OCI-LY3 (cell line): ENCODE data around the gene CACNG4.

Experiments
- H2AFZ ChIP-seq: fragments of 200-600, 300-600 bp; shearing (Covaris generic); 2 replicates; pipeline ENCODE4 v1.6.0; 2014; ENCODE audit warnings: antibody characterized with exemption, low read depth, low read length
- H3K27ac ChIP-seq: fragments of 200-600, 300-600 bp; sonication (generic); 2 replicates; pipeline ENCODE4 v1.5.1; 2014; ENCODE audit warnings: mild to moderate bottlenecking, low read length, moderate library complexity, mixed read lengths
- H3K27me3 ChIP-seq: fragments of 200-600, 300-600 bp; sonication (generic); 2 replicates; pipeline ENCODE4 v1.6.1; 2014; ENCODE audit warnings: low read depth, low read length, mixed read lengths
- H3K36me3 ChIP-seq: fragments of 200-600, 300-600 bp; sonication (generic); replicated peaks from 2 replicates; pipeline ENCODE3; 2014; ENCODE audit warnings: low read depth, low read length, mixed read lengths
- H3K4me1 ChIP-seq: fragments of 300-600, 200-600 bp; sonication (generic); 2 replicates; pipeline ENCODE4 v1.6.1; 2014; ENCODE audit warnings: low read length, mixed read lengths
- H3K4me2 ChIP-seq: fragments of 200-600, 300-600 bp; sonication (generic); 2 replicates; pipeline ENCODE4 v1.6.1; 2014; ENCODE audit warnings: low read length, mixed read lengths
- H3K4me3 ChIP-seq: fragments of 300-600, 200-600 bp; sonication (generic); 2 replicates; pipeline ENCODE4 v1.5.1; 2014; ENCODE audit warnings: antibody characterized with exemption, mild to moderate bottlenecking, low read length, moderate library complexity
- H3K79me2 ChIP-seq: fragments of 300-600, 200-600 bp; shearing (Covaris generic); 2 replicates; pipeline ENCODE4 v1.6.1; 2014; ENCODE audit warnings: mild to moderate bottlenecking, low read length, mixed read lengths
- H3K9ac ChIP-seq: fragments of 300-600, 200-600 bp; shearing (Covaris generic); 2 replicates; pipeline ENCODE4 v1.6.0; 2014; ENCODE audit warnings: mild to moderate bottlenecking, low read length, moderate library complexity
- H3K9me3 ChIP-seq: fragments of 200-600, 300-600 bp; shearing (Covaris generic); 2 replicates; pipeline ENCODE4 v1.6.1; 2014; ENCODE audit warnings: low read length, mixed read lengths; ENCODE audit not compliant: insufficient read depth
- H4K20me1 ChIP-seq: fragments of 200-600, 300-600 bp; sonication (generic); 2 replicates; pipeline ENCODE4 v1.6.1; 2016; ENCODE audit warnings: low read length, mixed read lengths; ENCODE audit not compliant: insufficient read depth
- CTCF ChIP-seq: fragments of 200-600, 300-600 bp; sonication (generic); IDR thresholded peaks from 2 replicates; pipeline ENCODE4 v1.5.1; 2014; ENCODE audit warnings: antibody characterized with exemption, low read length, low read depth
- EZH2phosphoT487 ChIP-seq: fragments of 200-600 bp; shearing (Covaris generic); IDR thresholded peaks from 2 replicates; pipeline ENCODE4 v1.6.1; 2018; ENCODE audit warnings: antibody characterized with exemption, mixed run types, low read depth

Gene CACNG4

DNA sequence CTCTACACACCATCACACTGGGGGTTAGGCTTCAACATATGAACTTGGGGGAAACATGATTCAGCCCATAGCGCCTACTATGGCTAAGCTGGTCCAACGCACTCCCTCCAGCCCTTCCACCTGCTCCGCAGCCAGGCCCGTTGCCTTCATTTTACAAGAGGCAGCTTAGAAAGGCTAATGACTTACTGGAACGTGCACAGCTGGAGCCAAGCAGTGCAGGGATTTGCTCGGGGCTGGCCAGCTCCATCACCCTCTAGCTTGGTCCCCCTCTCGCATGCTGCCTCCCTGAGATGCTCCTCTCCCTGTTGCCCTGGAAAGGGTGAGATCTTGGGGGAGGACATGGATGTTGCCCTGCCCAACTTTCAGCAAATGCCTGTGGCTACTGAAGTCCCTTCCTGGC is 77.0 kb downstream of the CACNG4 start:
- H3K79me2 ChIP-seq, result no peaks in the 10 kb centered on the region
- peaks cover 14% of the 10 kb centered on the region for H3K4me1 ChIP-seq
- peak overlapping the region; percentile 25; the same call in 1 of the 2 replicates for H2AFZ ChIP-seq
- peak overlapping the region; percentile 9; the same call in 1 of the 2 replicates for H3K4me2 ChIP-seq
- no peaks in the 10 kb centered on the region for H3K27me3 ChIP-seq
- no peaks in the 10 kb centered on the region for H3K9me3 ChIP-seq
- no peaks in the 10 kb centered on the region for H4K20me1 ChIP-seq
- H3K4me3 ChIP-seq, result no peak overlapping the region
- H3K36me3 ChIP-seq, result no peaks in the 10 kb centered on the region
- no peak for TF ChIP-seq CTCF
- no peak overlapping the region for H3K9ac ChIP-seq
- no peak overlapping the region for H3K27ac ChIP-seq

DNA sequence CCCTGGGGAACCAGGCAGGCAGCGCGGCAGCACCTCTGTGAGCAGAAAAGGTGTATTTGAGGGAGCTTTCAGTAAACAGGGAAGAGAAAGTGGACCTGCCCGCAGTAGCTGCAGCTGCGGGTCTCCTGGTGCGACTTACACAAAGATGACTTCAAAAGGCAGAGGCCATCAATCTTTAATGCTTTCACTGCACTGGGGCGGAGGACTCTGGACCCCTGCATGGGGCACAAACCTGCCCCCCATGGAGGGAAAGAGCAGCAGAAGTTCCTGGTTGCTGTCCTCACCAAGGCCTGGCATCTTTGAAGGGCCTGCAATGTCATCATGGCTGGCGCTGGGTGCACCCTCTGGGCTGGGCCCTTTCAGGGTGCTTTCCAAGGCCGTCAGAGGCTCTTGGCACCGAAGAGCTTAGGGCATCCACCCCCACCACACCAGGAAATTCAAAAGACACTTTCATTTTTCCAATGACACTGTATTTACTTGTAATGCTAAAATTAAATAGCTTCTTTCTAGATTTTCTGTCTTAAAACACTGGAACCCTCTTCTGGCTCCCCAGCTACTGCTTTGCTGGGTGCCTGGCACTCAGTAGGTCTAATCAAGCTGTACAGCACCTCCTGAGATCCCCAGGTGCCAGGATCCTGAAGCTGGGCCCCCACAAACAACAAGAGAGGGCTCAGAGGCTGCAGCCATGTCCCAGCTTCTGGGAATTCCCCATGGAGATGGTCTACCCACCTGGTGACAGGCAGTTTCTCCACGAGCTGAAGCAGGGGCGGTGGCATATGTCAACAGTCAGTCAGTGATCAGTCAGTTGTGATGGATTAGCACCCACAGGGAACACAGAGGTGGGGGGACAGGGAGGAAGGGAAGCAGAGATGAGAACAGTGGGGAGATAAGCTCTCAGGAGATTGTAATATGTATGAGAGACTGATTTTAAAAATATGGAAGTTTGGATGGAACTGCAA is 77.7 kb downstream of the CACNG4 start:
- Histone ChIP-seq H3K4me2 (peak overlapping the region; percentile 9; the same call in 1 of the 2 replicates), H4K20me1 (no peaks in the 10 kb centered on the region)
- no peak for TF ChIP-seq EZH2phosphoT487
- no peak for TF ChIP-seq CTCF

GRCh38 chr17:67043283-67043682 is 78.8 kb downstream of the CACNG4 start:
- no peak overlapping the region for H3K4me2 ChIP-seq
- no peaks in the 10 kb centered on the region for H4K20me1 ChIP-seq
- no peaks in the 10 kb centered on the region for H3K27me3 ChIP-seq

More for the DNA sequence above, 77.7 kb downstream of the CACNG4 start:
- no peaks in the 10 kb centered on the region for H3K79me2 ChIP-seq
- H3K27ac ChIP-seq, result no peak overlapping the region
- no peak overlapping the region for H3K9ac ChIP-seq
- no peaks in the 10 kb centered on the region for H3K9me3 ChIP-seq
- no peaks in the 10 kb centered on the region for H3K27me3 ChIP-seq
- H3K4me3 ChIP-seq, result no peak overlapping the region
- peaks cover 13% of the 10 kb centered on the region for H3K4me1 ChIP-seq
- H3K36me3 ChIP-seq, result no peaks in the 10 kb centered on the region
- H2AFZ ChIP-seq, result peak overlapping the region; percentile 25; the same call in 1 of the 2 replicates

More at GRCh38 chr17:67043283-67043682, 78.8 kb downstream of the CACNG4 start:
- H3K4me3 ChIP-seq, result no peak overlapping the region
- H3K79me2 ChIP-seq, result no peaks in the 10 kb centered on the region
- TF ChIP-seq CTCF, result no peak
- peaks cover 13% of the 10 kb centered on the region for H3K4me1 ChIP-seq
- H3K36me3 ChIP-seq, result no peaks in the 10 kb centered on the region
- H2AFZ ChIP-seq, result no peak overlapping the region
- 0 out of 2 replicates have a peak, but pooled peaks cover 5% of the 10 kb centered on the region for H3K9me3 ChIP-seq
- H3K9ac ChIP-seq, result no peak overlapping the region
- no peak overlapping the region for H3K27ac ChIP-seq
